Activated CD4-positive, CD25-positive, alpha-beta regulatory T cell treated with anti-CD3 and anti-CD28 coated beads, Interleukin-2, amount 50 U/mL, for 72 hours (primary cell): ENCODE results near the gene CPHXL2.

Experiments
- DNase-seq: peaks from one replicate; pipeline ENCODE4 v3.0.0; 2021

CPHXL2 gene

GRCh38 chr16:75635036-75635435, 41.8 kb downstream of the CPHXL2 start:
- DNase-seq = no peak

- no peak for DNase-seq
Observed at GRCh38 chr16:75632857-75633256, 44.0 kb downstream of the CPHXL2 start.

GRCh38 chr16:75630052-75630451, 46.8 kb downstream of the CPHXL2 start:
- DNase-seq = no peak

GRCh38 chr16:75629132-75629531, 47.7 kb downstream of the CPHXL2 start:
- DNase-seq = no peak

DNA sequence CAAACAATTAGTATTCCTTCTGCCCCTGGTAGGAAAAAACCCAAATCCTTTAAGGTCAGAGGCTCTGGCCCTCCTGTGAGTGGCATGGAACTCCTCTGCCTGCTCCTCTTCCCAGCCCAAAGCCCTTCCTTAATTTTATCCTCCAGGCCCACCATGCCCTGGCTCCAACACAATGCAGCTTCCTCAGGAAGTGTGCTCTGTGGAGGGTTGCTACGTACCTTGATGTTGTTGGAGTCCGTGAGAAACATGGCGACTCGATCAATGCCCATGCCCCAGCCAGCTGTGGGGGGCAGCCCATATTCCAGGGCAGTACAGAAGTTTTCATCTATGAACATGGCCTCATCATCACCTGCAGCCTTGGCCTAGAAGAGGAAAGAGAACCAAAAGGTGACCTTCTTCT, 48.5 kb downstream of the CPHXL2 start:
- no peak for DNase-seq

- DNase-seq = no peak
Observed at GRCh38 chr16:75627851-75628250, 49.0 kb downstream of the CPHXL2 start.

GRCh38 chr16:75626806-75627205, 50.0 kb downstream of the CPHXL2 start:
- DNase-seq = no peak

- DNase-seq = no peak
Observed at GRCh38 chr16:75624921-75625334, 51.9 kb downstream of the CPHXL2 start.

GRCh38 chr16:75622761-75623605, 53.8 kb downstream of the CPHXL2 start, which contains the start of gene ADAT1:
Gene ADAT1, minus strand, starts transcription at chr16:75623281. Its CDS starts 2,482 bp downstream, at chr16:75620799.
- DNase-seq = peak; percentile 94

GRCh38 chr16:75621170-75621477, 55.7 kb downstream of the CPHXL2 start:
- DNase-seq = no peak

- no peak for DNase-seq
Observed at GRCh38 chr16:75620326-75621169, 56.3 kb downstream of the CPHXL2 start.

- DNase-seq = no peak
Observed at GRCh38 chr16:75618780-75619179, 58.0 kb downstream of the CPHXL2 start.

DNA sequence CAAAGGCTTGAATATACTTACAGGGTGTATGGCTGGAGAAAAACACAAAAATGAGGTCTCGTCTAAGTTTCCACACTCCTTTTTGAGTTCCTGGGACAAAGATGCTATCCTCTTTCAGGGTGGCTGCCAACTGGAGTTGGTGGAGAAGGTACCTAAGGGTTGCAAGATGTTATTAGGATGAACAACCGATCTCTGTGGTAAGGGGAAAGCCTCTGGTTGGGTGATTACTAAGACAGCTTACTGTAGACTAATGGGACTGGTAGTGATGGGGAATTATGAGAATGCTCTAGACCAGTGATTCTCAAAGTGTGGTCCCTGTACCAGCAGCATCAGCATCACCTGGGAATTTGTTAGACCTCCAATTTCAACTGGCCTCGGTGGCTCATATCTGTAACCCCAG, 59.7 kb downstream of the CPHXL2 start:
- DNase-seq = no peak

GRCh38 chr16:75616521-75617010, 60.2 kb downstream of the CPHXL2 start:
- DNase-seq = no peak

DNA sequence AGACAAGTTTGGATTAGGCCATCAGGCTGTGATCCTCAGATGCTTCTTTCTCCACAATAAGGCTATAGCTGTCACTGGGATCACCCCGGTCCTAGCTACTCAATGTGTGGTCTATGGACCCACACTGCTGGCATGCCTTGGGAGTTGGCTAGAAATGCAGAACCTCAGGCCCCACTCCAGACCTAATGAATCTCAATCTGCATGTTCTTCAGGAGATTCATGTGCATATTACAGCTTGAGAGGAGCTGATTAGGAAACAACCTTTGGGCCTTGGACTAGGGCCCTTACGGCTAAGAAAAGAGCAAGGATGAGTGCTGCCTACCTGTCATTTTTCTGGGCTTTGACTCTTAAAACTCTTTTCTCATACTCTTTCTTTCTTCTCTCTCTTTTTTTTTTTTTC, 61.2 kb downstream of the CPHXL2 start:
- no peak for DNase-seq

GRCh38 chr16:75614066-75614897, 62.5 kb downstream of the CPHXL2 start:
- DNase-seq = no peak
